H1 (cell line): ENCODE results near the gene ABCG1. TPM values are rescaled to one million over a fixed set of nuclear protein-coding genes. Genes with fewer than 3 reads are reported as not detected.

Experiments used
- CTCF ChIA-PET: fragments of 300-600 bp; sonication (Branson Sonifier 250); formaldehyde crosslinking; loops from one replicate; lab custom pipeline; 2021; ENCODE audit not compliant: partially characterized antibody; lab: Charles Lee
- POLR2A ChIA-PET: fragments of 300-600 bp; sonication (Branson Sonifier 250); formaldehyde crosslinking; loops from one replicate; lab custom pipeline; 2021; ENCODE audit warnings: inconsistent platforms; ENCODE audit not compliant: partially characterized antibody; lab: Charles Lee
- DNase-seq, 2 experiments: peaks; one replicate each; pipeline versions ENCODE4 v3.0.0 to v3.0.0-alpha.2; 2010 to 2022; ENCODE audit warnings: low spot score in 2 of 2, low read depth in 1 of 2, mixed read lengths in 1 of 2
- FAIRE-seq: peaks from 2 replicates; lab custom pipeline; 2011; peaks lifted over from hg19 to GRCh38; lab: Jason Lieb, UNC
- H2AFZ ChIP-seq: 2 replicates; pipeline ENCODE4 v1.8.1; 2012; ENCODE audit warnings: low read length, inconsistent platforms
- H2AK5ac ChIP-seq: 2 replicates; pipeline ENCODE4 v1.6.1; 2013; ENCODE audit warnings: low read depth, low read length
- H2BK120ac ChIP-seq: replicated peaks from 2 replicates; pipeline ENCODE3; 2013; ENCODE audit warnings: low read depth, low read length, inconsistent platforms
- H2BK12ac ChIP-seq: 2 replicates; pipeline ENCODE4 v1.6.1; 2013; ENCODE audit warnings: low read depth, low read length
- H2BK15ac ChIP-seq: 2 replicates; pipeline ENCODE4 v1.6.1; 2013; ENCODE audit warnings: low read length
- H2BK20ac ChIP-seq: 2 replicates; pipeline ENCODE4 v1.6.1; 2013; ENCODE audit warnings: low read length
- H2BK5ac ChIP-seq: 2 replicates; pipeline ENCODE4 v1.6.1; 2013; ENCODE audit warnings: low read depth, low read length
- H3K14ac ChIP-seq: 2 replicates; pipeline ENCODE4 v1.6.1; 2013; ENCODE audit warnings: inconsistent platforms; ENCODE audit not compliant: insufficient read length
- H3K18ac ChIP-seq: 2 replicates; pipeline ENCODE4 v1.6.1; 2013; ENCODE audit warnings: low read length; ENCODE audit errors: extremely low read depth
- H3K23ac ChIP-seq: 2 replicates; pipeline ENCODE4 v1.6.1; 2013; ENCODE audit warnings: inconsistent platforms; ENCODE audit not compliant: insufficient read length
- H3K23me2 ChIP-seq: 2 replicates; pipeline ENCODE4 v1.6.1; 2013; ENCODE audit warnings: low read depth, low read length
- H3K27ac ChIP-seq: 2 replicates; pipeline ENCODE4 v1.6.1; 2011; ENCODE audit warnings: low read depth, low read length, inconsistent platforms
- H3K27me3 ChIP-seq, 4 experiments: replicated peaks in 1 of 4; 1 replicate in 1 of 4; 2 replicates in 3 of 4; pipeline versions ENCODE4 v1.6.1 to v1.8.1; 2011 to 2013; ENCODE audit warnings: low read length in 3 of 4, mild to moderate bottlenecking in 3 of 4, inconsistent platforms in 2 of 4, mixed read lengths in 2 of 4, moderate library complexity in 1 of 4; ENCODE audit not compliant: control insufficient read depth in 3 of 4, insufficient read depth in 3 of 4; ENCODE audit errors: extremely low read depth in 1 of 4
- H3K36me3 ChIP-seq, 4 experiments: 2 replicates each; pipeline versions ENCODE4 v1.6.1 to v1.8.1; 2011 to 2013; ENCODE audit warnings: mild to moderate bottlenecking in 4 of 4, low read length in 3 of 4, moderate library complexity in 2 of 4, control low read depth in 1 of 4, inconsistent platforms in 1 of 4; ENCODE audit not compliant: insufficient read depth in 4 of 4, control insufficient read depth in 2 of 4
- H3K4ac ChIP-seq: replicated peaks from 2 replicates; pipeline ENCODE3; 2013; ENCODE audit warnings: low read length, low read depth, mixed read lengths, inconsistent platforms; ENCODE audit not compliant: insufficient read length
- H3K4me1 ChIP-seq, 4 experiments: replicated peaks in 1 of 4; 1 replicate in 1 of 4; 2 replicates in 3 of 4; pipeline versions ENCODE4 v1.6.1 to v1.8.1; 2011 to 2013; ENCODE audit warnings: low read length in 3 of 4, inconsistent platforms in 2 of 4, mixed read lengths in 1 of 4; ENCODE audit not compliant: insufficient read depth in 4 of 4, control insufficient read depth in 3 of 4
- H3K4me2 ChIP-seq, 2 experiments: 2 replicates each; pipeline versions ENCODE4 v1.6.1 to v1.8.1; 2011 to 2013; ENCODE audit warnings: low read depth in 2 of 2, low read length in 2 of 2, control low read depth in 1 of 2, inconsistent platforms in 1 of 2, mild to moderate bottlenecking in 1 of 2; ENCODE audit not compliant: insufficient read depth in 1 of 2
- H3K4me3 ChIP-seq, 4 experiments: fragments of 200-600, 300-600 bp in 1 of 4; sonication (generic), shearing (Covaris generic), sonication (Bioruptor Twin) in 1 of 4; 2 replicates each; pipeline versions ENCODE4 v1.5.1 to v1.8.1; 2011 to 2016; ENCODE audit warnings: low read length in 4 of 4, low read depth in 3 of 4, control low read depth in 2 of 4, inconsistent platforms in 2 of 4, mild to moderate bottlenecking in 2 of 4, mixed read lengths in 1 of 4, moderate library complexity in 1 of 4; ENCODE audit not compliant: insufficient read depth in 2 of 4; ENCODE audit errors: extremely low read depth in 1 of 4
- H3K56ac ChIP-seq: replicated peaks from 2 replicates; pipeline ENCODE3; 2013; ENCODE audit warnings: low read depth, mild to moderate bottlenecking, mixed read lengths, low read length, inconsistent platforms; ENCODE audit not compliant: insufficient read length
- H3K79me1 ChIP-seq: 2 replicates; pipeline ENCODE4 v1.6.1; 2013; ENCODE audit warnings: low read depth, low read length, control low read depth
- H3K79me2 ChIP-seq, 2 experiments: 2 replicates each; pipeline versions ENCODE4 v1.6.1 to v1.8.1; 2012 to 2013; ENCODE audit warnings: low read length in 2 of 2, mild to moderate bottlenecking in 2 of 2, inconsistent platforms in 1 of 2; ENCODE audit not compliant: insufficient read depth in 2 of 2, control insufficient read depth in 1 of 2
- H3K9ac ChIP-seq, 4 experiments: replicated peaks in 1 of 4; 1 replicate in 1 of 4; 2 replicates in 3 of 4; pipeline versions ENCODE4 v1.6.1 to v1.8.1; 2011 to 2013; ENCODE audit warnings: low read depth in 3 of 4, low read length in 3 of 4, control low read depth in 2 of 4, mild to moderate bottlenecking in 2 of 4, moderate library complexity in 2 of 4, inconsistent platforms in 1 of 4; ENCODE audit errors: extremely low read depth in 1 of 4
- H3K9me3 ChIP-seq, 2 experiments: 2 replicates each; pipeline versions ENCODE4 v1.6.1 to v1.8.1; 2012 to 2013; ENCODE audit warnings: mild to moderate bottlenecking in 2 of 2, moderate library complexity in 2 of 2, control low read depth in 1 of 2, inconsistent platforms in 1 of 2, low read depth in 1 of 2, low read length in 1 of 2, mixed read lengths in 1 of 2; ENCODE audit not compliant: insufficient read depth in 2 of 2
- H4K20me1 ChIP-seq, 2 experiments: replicated peaks in 1 of 2; 2 replicates each; pipeline versions ENCODE3 to v1.8.1; 2011 to 2013; ENCODE audit warnings: inconsistent platforms in 2 of 2, low read length in 2 of 2, mild to moderate bottlenecking in 1 of 2; ENCODE audit not compliant: insufficient read depth in 2 of 2, control insufficient read depth in 1 of 2
- H4K5ac ChIP-seq: 2 replicates; pipeline ENCODE4 v1.6.1; 2013; ENCODE audit warnings: low read length, low read depth, mixed read lengths, inconsistent platforms; ENCODE audit not compliant: insufficient read length
- H4K8ac ChIP-seq: 2 replicates; pipeline ENCODE4 v1.8.0; 2013; ENCODE audit warnings: mild to moderate bottlenecking, moderate library complexity, low read length, inconsistent platforms; ENCODE audit not compliant: insufficient read depth; ENCODE audit errors: extremely low read depth
- H4K91ac ChIP-seq: replicated peaks from 2 replicates; pipeline ENCODE3; 2013; ENCODE audit warnings: low read length, mixed read lengths, inconsistent platforms; ENCODE audit not compliant: insufficient read length
- ASH2L ChIP-seq: fragments of 200-600, 300-600 bp; sonication (generic); IDR thresholded peaks from one replicate; pipeline ENCODE4 v1.7.1; 2017; ENCODE audit warnings: low read length
- GABPA ChIP-seq: IDR thresholded peaks from 2 replicates; pipeline ENCODE4 v1.6.1; 2011; ENCODE audit warnings: mild to moderate bottlenecking, low read length, moderate library complexity, borderline replicate concordance; ENCODE audit not compliant: insufficient read depth
- JUN ChIP-seq: IDR thresholded peaks from 2 replicates; pipeline ENCODE4 v1.6.1; 2011; ENCODE audit warnings: low read depth, mild to moderate bottlenecking, improper control_type of control experiment, low read length
- MAX ChIP-seq: IDR thresholded peaks from 2 replicates; pipeline ENCODE4 v1.6.1; 2012; ENCODE audit warnings: inconsistent platforms
- SIX5 ChIP-seq: IDR thresholded peaks from 2 replicates; pipeline ENCODE4 v1.6.1; 2011; ENCODE audit warnings: mild to moderate bottlenecking, low read depth, low read length
- SP1 ChIP-seq: IDR thresholded peaks from 2 replicates; pipeline ENCODE4 v1.6.1; 2011; ENCODE audit warnings: low read depth, low read length
- WGBS, 2 experiments: shearing (Covaris generic) in 1 of 2; methylation state at CpG; one replicate each; pipeline versions ENCODE4 v1.1.6 to v1.1.7; 2013 to 2015; ENCODE audit warnings: low lambda C conversion rate in 2 of 2, mixed read lengths in 2 of 2, inconsistent platforms in 1 of 2, low coverage in 1 of 2, missing lambda C conversion rate in 1 of 2; ENCODE audit not compliant: insufficient replicate concordance in 2 of 2, insufficient coverage in 1 of 2, insufficient read length in 1 of 2; ENCODE audit errors: extremely low coverage in 1 of 2, missing lambda C conversion rate in 1 of 2; 5-methylcytosine and 5-hydroxymethylcytosine counted together
- polyA plus RNA-seq, 7 experiments: library from polyadenylated mRNA; depleted of rRNA in 3 of 7; stranded (reverse) in 5 of 7; unstranded in 2 of 7; fragments of >200 nt in 5 of 7; fragments of 200-250 nt in 2 of 7; gene quantifications; 1 replicate in 5 of 7; 2 replicates in 1 of 7; 4 replicates in 1 of 7; pipeline versions ENCODE4 v1.2.1 to v1.2.3, GENCODE V29; 2011 to 2013; ENCODE audit warnings: missing spikeins in 2 of 7, mixed read lengths in 2 of 7
- total RNA-seq: library from RNA; stranded (reverse); fragmentation: NEBNext Ultra II Directional; extraction: Animal tissue kit (Norgen Biotek cat#: 25700); gene quantifications from 2 replicates; pipeline ENCODE4 v1.2.1, GENCODE V29; 2021

Gene ABCG1
- total and polyA plus RNA-seq, 2 of the 8 experiments (the other 6 are each of a cell fraction or from before 2014, with no cell fraction given): 2.1 to 4.0 TPM

GRCh38 chr21:42231756-42232155 lies 12.8 kb downstream of the ABCG1 start:
- H2BK12ac ChIP-seq: no peak overlapping the region
- CTCF ChIA-PET: interaction anchor here (1.2 kb wide), 1 partner anchor 59 kb away, joined by 3 read pairs; no protein-coding TSS in a partner anchor

More at GRCh38 chr21:42231756-42232155, 12.8 kb downstream of the ABCG1 start:
- no peak overlapping the region for H2BK15ac ChIP-seq
- no peak overlapping the region for H3K23ac ChIP-seq
- peaks cover 0 to 24% (median 20%) of the 10 kb centered on the region in 4 experiments; a peak in 6 of 7 replicates for H3K27me3 ChIP-seq
- DNase-seq (no peak), FAIRE-seq (no peak)
- no peak overlapping the region for H3K4me2 ChIP-seq
- peaks cover 5% of the 10 kb centered on the region; the same call in 1 of the 2 replicates for H3K23me2 ChIP-seq
- H3K4me1 ChIP-seq: peaks cover 7 to 17% (median 12%) of the 10 kb centered on the region in 4 experiments
- no peak overlapping the region for H2BK5ac ChIP-seq
- no peak overlapping the region for H2BK20ac ChIP-seq
- H3K18ac ChIP-seq: no peak overlapping the region
- POLR2A ChIA-PET: no interaction called here
- no peak overlapping the region for H3K4me3 ChIP-seq
- H4K8ac ChIP-seq: no peak overlapping the region
- H3K4ac ChIP-seq: no peak overlapping the region
- no peak overlapping the region for H3K56ac ChIP-seq
- no peak overlapping the region for H3K27ac ChIP-seq
- no peaks in the 10 kb centered on the region for H4K20me1 ChIP-seq
- no peak overlapping the region for H4K5ac ChIP-seq
- WGBS, 2 experiments: 96% methylated on average over 2 of the region's 2 CpGs; no CpG with 5 or more reads in 1 of the 2 experiments
- H3K36me3 ChIP-seq: no peaks in the 10 kb centered on the region
- no peaks in the 10 kb centered on the region for H3K79me1 ChIP-seq
- no peak overlapping the region for H2BK120ac ChIP-seq
- no peak for TF ChIP-seq ASH2L
- no peak for TF ChIP-seq GABPA
- TF ChIP-seq MAX: no peak
- no peak for TF ChIP-seq SP1
- TF ChIP-seq JUN: no peak
- TF ChIP-seq SIX5: no peak
- TF ChIP-seq, all 59 proteins: peak for 0
- Histone ChIP-seq H4K91ac (no peak overlapping the region), H3K79me2 (no peaks in the 10 kb centered on the region), H2AK5ac (no peak overlapping the region), H3K14ac (no peak overlapping the region), H3K9me3 (no peaks in the 10 kb centered on the region), H3K9ac (no peak overlapping the region), H2AFZ (no peak overlapping the region)
